ENCODE data around the gene LRRC71. TPM values are rescaled to one million over a fixed set of nuclear protein-coding genes. Genes with fewer than 3 reads are reported as not detected.

Gene LRRC71
- total RNA-seq, 1 experiment from 2014 or later: 0.22 TPM

DNA sequence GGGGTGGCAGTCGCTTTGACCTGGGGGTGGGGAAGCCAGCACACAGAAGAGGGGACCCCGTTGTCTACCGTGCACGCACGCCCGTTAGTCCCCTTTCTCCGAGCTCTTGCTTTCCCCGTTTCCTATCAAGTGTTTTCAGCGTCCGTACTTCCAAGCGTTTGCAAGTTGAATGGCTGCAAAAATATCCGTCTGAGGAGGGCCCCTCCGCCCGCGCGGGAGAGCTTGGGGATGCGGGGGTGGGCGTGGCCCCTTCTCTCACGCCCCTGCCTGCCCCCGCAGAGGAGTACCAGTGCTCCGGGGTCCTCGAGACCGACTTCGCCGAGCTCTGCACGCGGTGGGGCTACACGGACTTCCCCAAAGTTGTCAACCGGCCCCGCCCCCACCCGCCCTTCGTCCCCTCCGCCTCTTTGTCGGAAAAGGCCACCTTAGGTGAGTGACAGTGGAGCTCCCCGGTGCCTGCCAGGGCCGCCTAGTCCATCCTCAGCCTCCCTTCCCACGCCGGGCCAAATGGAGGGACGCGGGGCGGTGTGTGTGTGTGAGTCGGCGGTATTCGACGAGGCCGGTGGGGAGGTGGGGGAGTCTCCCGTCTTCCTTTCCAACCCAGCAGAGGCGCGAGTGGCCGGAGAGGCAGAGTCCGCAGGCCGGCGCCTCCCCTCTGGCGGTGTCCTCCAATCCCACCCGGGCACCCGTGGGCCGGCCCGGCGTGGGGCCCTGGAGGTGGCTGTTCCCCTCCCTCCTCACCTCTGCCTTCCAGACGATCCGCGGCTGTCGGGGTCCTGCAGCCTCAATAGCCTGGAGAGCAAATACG lies 3.4 kb downstream of the LRRC71 start (continued):
- TF ChIP-seq, protein P1, sequence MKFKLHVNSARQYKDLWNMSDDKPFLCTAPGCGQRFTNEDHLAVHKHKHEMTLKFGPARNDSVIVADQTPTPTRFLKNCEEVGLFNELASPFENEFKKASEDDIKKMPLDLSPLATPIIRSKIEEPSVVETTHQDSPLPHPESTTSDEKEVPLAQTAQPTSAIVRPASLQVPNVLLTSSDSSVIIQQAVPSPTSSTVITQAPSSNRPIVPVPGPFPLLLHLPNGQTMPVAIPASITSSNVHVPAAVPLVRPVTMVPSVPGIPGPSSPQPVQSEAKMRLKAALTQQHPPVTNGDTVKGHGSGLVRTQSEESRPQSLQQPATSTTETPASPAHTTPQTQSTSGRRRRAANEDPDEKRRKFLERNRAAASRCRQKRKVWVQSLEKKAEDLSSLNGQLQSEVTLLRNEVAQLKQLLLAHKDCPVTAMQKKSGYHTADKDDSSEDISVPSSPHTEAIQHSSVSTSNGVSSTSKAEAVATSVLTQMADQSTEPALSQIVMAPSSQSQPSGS (CRISPR knock-in tag; IDR thresholded peaks at IDR 0.05; ENCODE audit: borderline replicate concordance, low read depth): no peak
- TF ChIP-seq, protein P2, sequence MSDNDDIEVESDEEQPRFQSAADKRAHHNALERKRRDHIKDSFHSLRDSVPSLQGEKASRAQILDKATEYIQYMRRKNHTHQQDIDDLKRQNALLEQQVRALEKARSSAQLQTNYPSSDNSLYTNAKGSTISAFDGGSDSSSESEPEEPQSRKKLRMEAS (CRISPR knock-in tag; IDR thresholded peaks at IDR 0.05): peak; percentile 57
- TF ChIP-seq GRHL2 (CRISPR knock-in tag; IDR thresholded peaks at IDR 0.05; ENCODE audit: insufficient replicate concordance, severe bottlenecking) (no peak), JUN (CRISPR knock-in tag; IDR thresholded peaks at IDR 0.05) (no peak), SP1 (CRISPR knock-in tag; conservative IDR thresholded peaks at IDR 0.05) (no peak), ZNF416 (CRISPR knock-in tag; IDR thresholded peaks at IDR 0.05) (no peak), ZNF219 (CRISPR knock-in tag; IDR thresholded peaks at IDR 0.05; ENCODE audit: borderline replicate concordance) (no peak), CBFB (CRISPR knock-in tag; IDR thresholded peaks at IDR 0.05; ENCODE audit: low read depth) (no peak)
- TF ChIP-seq, protein P3, sequence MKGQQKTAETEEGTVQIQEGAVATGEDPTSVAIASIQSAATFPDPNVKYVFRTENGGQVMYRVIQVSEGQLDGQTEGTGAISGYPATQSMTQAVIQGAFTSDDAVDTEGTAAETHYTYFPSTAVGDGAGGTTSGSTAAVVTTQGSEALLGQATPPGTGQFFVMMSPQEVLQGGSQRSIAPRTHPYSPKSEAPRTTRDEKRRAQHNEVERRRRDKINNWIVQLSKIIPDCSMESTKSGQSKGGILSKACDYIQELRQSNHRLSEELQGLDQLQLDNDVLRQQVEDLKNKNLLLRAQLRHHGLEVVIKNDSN (CRISPR knock-in tag; IDR thresholded peaks at IDR 0.05): no peak

DNA sequence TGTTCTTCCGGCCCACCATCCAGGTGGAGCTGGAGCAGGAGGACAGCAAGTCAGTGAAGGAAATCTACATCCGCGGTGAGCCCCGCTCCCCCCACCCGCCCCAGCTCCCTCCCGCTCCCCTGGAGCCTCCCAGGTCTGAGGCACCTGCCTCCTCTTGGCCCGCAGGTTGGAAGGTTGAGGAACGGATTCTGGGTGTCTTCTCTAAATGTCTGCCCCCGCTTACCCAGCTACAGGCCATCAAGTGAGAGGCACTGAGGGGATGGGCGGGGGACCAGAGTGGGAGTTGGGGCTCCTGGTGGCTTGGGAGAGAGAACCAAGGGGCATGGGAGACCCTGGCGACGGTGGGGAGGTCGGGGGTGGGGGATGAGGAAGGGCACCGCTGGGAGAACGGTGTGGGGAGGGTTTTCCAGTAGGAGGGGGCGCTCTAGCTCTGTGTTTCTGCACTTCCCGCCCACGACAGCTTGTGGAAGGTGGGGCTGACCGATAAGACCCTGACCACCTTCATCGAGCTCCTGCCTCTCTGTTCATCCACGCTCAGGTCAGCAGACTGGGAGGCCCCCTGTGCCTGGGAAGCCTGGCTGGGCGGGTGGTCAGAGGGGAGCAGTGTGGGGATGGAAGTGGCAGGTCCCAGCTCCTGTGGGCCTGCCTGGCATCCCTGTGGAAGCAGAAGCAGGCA lies 4.2 kb downstream of the LRRC71 start:
- Mint-ChIP-seq H3K27me3 (ENCODE audit: low read depth) (peaks cover 100% of the 10 kb centered on the region), H3K36me3 (no peaks in the 10 kb centered on the region), H3K27ac (no peak overlapping the region), H3K4me3 (peak overlapping the region; percentile 72), H3K4me1 (peaks cover 25% of the 10 kb centered on the region), H3K9me3 (no peaks in the 10 kb centered on the region)
- ChIA-PET CTCF (interaction anchor here (0.8 to 11.9 kb wide), 28 partner anchors 10 to 300 kb away, joined by 3 to 233 read pairs (median 6); partner anchors contain the start of genes CRABP2, HDGF, INSRR and NTRK1), POLR2A (interaction anchor here (0.7 to 1.2 kb wide), 3 partner anchors 11 to 231 kb away, joined by 3 to 4 read pairs (median 3); no protein-coding TSS in a partner anchor)
- DNase-seq (ENCODE audit: low spot score): no peak
- no peak for ATAC-seq
- no peak for TF ChIP-seq SP1 (CRISPR knock-in tag; conservative IDR thresholded peaks at IDR 0.05)
- no peak for TF ChIP-seq SMAD4 (CRISPR knock-in tag; IDR thresholded peaks at IDR 0.05)
- TF ChIP-seq NFYB (CRISPR knock-in tag; conservative IDR thresholded peaks at IDR 0.05; ENCODE audit: low read depth): no peak
- TF ChIP-seq, protein P4, sequence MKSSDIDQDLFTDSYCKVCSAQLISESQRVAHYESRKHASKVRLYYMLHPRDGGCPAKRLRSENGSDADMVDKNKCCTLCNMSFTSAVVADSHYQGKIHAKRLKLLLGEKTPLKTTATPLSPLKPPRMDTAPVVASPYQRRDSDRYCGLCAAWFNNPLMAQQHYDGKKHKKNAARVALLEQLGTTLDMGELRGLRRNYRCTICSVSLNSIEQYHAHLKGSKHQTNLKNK (CRISPR knock-in tag; IDR thresholded peaks at IDR 0.05): no peak
- TF ChIP-seq, protein P5, sequence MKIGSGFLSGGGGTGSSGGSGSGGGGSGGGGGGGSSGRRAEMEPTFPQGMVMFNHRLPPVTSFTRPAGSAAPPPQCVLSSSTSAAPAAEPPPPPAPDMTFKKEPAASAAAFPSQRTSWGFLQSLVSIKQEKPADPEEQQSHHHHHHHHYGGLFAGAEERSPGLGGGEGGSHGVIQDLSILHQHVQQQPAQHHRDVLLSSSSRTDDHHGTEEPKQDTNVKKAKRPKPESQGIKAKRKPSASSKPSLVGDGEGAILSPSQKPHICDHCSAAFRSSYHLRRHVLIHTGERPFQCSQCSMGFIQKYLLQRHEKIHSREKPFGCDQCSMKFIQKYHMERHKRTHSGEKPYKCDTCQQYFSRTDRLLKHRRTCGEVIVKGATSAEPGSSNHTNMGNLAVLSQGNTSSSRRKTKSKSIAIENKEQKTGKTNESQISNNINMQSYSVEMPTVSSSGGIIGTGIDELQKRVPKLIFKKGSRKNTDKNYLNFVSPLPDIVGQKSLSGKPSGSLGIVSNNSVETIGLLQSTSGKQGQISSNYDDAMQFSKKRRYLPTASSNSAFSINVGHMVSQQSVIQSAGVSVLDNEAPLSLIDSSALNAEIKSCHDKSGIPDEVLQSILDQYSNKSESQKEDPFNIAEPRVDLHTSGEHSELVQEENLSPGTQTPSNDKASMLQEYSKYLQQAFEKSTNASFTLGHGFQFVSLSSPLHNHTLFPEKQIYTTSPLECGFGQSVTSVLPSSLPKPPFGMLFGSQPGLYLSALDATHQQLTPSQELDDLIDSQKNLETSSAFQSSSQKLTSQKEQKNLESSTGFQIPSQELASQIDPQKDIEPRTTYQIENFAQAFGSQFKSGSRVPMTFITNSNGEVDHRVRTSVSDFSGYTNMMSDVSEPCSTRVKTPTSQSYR (CRISPR knock-in tag; IDR thresholded peaks at IDR 0.05): no peak
- TF ChIP-seq, protein P6, sequence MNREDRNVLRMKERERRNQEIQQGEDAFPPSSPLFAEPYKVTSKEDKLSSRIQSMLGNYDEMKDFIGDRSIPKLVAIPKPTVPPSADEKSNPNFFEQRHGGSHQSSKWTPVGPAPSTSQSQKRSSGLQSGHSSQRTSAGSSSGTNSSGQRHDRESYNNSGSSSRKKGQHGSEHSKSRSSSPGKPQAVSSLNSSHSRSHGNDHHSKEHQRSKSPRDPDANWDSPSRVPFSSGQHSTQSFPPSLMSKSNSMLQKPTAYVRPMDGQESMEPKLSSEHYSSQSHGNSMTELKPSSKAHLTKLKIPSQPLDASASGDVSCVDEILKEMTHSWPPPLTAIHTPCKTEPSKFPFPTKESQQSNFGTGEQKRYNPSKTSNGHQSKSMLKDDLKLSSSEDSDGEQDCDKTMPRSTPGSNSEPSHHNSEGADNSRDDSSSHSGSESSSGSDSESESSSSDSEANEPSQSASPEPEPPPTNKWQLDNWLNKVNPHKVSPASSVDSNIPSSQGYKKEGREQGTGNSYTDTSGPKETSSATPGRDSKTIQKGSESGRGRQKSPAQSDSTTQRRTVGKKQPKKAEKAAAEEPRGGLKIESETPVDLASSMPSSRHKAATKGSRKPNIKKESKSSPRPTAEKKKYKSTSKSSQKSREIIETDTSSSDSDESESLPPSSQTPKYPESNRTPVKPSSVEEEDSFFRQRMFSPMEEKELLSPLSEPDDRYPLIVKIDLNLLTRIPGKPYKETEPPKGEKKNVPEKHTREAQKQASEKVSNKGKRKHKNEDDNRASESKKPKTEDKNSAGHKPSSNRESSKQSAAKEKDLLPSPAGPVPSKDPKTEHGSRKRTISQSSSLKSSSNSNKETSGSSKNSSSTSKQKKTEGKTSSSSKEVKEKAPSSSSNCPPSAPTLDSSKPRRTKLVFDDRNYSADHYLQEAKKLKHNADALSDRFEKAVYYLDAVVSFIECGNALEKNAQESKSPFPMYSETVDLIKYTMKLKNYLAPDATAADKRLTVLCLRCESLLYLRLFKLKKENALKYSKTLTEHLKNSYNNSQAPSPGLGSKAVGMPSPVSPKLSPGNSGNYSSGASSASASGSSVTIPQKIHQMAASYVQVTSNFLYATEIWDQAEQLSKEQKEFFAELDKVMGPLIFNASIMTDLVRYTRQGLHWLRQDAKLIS (CRISPR knock-in tag; IDR thresholded peaks at IDR 0.05; ENCODE audit: borderline replicate concordance): no peak
- TF ChIP-seq, protein P7, sequence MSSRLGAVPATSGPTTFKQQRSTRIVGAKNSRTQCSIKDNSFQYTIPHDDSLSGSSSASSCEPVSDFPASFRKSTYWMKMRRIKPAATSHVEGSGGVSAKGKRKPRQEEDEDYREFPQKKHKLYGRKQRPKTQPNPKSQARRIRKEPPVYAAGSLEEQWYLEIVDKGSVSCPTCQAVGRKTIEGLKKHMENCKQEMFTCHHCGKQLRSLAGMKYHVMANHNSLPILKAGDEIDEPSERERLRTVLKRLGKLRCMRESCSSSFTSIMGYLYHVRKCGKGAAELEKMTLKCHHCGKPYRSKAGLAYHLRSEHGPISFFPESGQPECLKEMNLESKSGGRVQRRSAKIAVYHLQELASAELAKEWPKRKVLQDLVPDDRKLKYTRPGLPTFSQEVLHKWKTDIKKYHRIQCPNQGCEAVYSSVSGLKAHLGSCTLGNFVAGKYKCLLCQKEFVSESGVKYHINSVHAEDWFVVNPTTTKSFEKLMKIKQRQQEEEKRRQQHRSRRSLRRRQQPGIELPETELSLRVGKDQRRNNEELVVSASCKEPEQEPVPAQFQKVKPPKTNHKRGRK (CRISPR knock-in tag; IDR thresholded peaks at IDR 0.05; ENCODE audit: borderline replicate concordance): no peak
- TF ChIP-seq ZBTB21 (CRISPR knock-in tag; IDR thresholded peaks at IDR 0.05; ENCODE audit: borderline replicate concordance): no peak
- TF ChIP-seq GABPB1 (CRISPR knock-in tag; IDR thresholded peaks at IDR 0.05): no peak
- TF ChIP-seq, protein P8, sequence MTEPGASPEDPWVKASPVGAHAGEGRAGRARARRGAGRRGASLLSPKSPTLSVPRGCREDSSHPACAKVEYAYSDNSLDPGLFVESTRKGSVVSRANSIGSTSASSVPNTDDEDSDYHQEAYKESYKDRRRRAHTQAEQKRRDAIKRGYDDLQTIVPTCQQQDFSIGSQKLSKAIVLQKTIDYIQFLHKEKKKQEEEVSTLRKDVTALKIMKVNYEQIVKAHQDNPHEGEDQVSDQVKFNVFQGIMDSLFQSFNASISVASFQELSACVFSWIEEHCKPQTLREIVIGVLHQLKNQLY (CRISPR knock-in tag; IDR thresholded peaks at IDR 0.05): no peak
- TF ChIP-seq KAT7 (CRISPR knock-in tag; IDR thresholded peaks at IDR 0.05; ENCODE audit: borderline replicate concordance): no peak
